K562 (cell line): Measurements from ENCODE around the gene SNIP1. TPM values are rescaled to one million over a fixed set of nuclear protein-coding genes. Genes with fewer than 3 reads are reported as not detected.

Source experiments
- IRF2 ChIP-seq: sonication (generic); formaldehyde crosslinking; IDR thresholded peaks from 2 replicates; pipeline ENCODE4 v1.8.1; 2022; ENCODE audit warnings: mild to moderate bottlenecking, missing genetic modification reagents
- KLF10 ChIP-seq: fragments of 250-450 bp; sonication (Bioruptor Pico); IDR thresholded peaks from 2 replicates; pipeline ENCODE4 v1.6.1; 2021; ENCODE audit warnings: matching md5 sums
- MCM3 ChIP-seq: fragments of 450-650 bp; IDR thresholded peaks from 2 replicates; pipeline ENCODE4 v1.6.1; 2016
- MTA3 ChIP-seq: fragments of 450-650 bp; formaldehyde crosslinking; IDR thresholded peaks from 2 replicates; pipeline ENCODE4 v1.6.1; 2017; ENCODE audit warnings: mild to moderate bottlenecking, borderline replicate concordance
- NR4A1 ChIP-seq, 2 experiments: fragments of 250-450 bp in 1 of 2; fragments of 450-650 bp in 1 of 2; sonication (Bioruptor Pico) in 1 of 2; IDR thresholded peaks; 2 replicates each; pipeline versions ENCODE4 v1.4.0 to v1.6.1; 2016 to 2020; ENCODE audit warnings: mild to moderate bottlenecking in 2 of 2, missing compliant biosample characterization in 1 of 2, missing genetic modification characterization in 1 of 2, moderate library complexity in 1 of 2
- RHOXF2B ChIP-seq: fragments of 250-450 bp; sonication (Bioruptor Pico); conservative IDR thresholded peaks from 2 replicates; pipeline ENCODE4 v1.5.1; 2021
- TCF3 ChIP-seq: sonication (generic); formaldehyde crosslinking; IDR thresholded peaks from 2 replicates; pipeline ENCODE4 v1.4.0; 2020; ENCODE audit warnings: mild to moderate bottlenecking, missing genetic modification reagents
- TEAD2 ChIP-seq: fragments of 450-650 bp; IDR thresholded peaks from 2 replicates; pipeline ENCODE4 v1.6.1; 2016; ENCODE audit warnings: missing genetic modification characterization, control low read depth, missing compliant biosample characterization
- ZKSCAN1 ChIP-seq: fragments of 150-350 bp; IDR thresholded peaks from 2 replicates; pipeline ENCODE4 v1.6.1; 2016; ENCODE audit warnings: low read depth, low read length
- ZNF584 ChIP-seq: fragments of 200-800 bp; sonication (Bioruptor generic); IDR thresholded peaks from 2 replicates; pipeline ENCODE4 v1.6.1; 2016; ENCODE audit warnings: low read depth, mild to moderate bottlenecking, missing genetic modification characterization, missing compliant biosample characterization
- ZNF764 ChIP-seq: fragments of 250-450 bp; sonication (Bioruptor Pico); IDR thresholded peaks from 2 replicates; pipeline ENCODE4 v1.4.0; 2020; ENCODE audit warnings: low read depth, mild to moderate bottlenecking, moderate library complexity
- polyA plus RNA-seq, 8 experiments: library from polyadenylated mRNA; depleted of rRNA in 4 of 8; stranded (reverse) in 5 of 8; unstranded in 3 of 8; fragments of >200 nt; fragmentation: Nextera tagmentation in 2 of 8; fragmentation: Illumina TruSeq in 1 of 8; extraction: Ambion mirVana in 2 of 8; extraction: Trizol in 1 of 8; gene quantifications; 2 replicates each; pipeline versions ENCODE4 v1.2.1 to v1.2.3, GENCODE V29; 2011 to 2014; ENCODE audit warnings: inconsistent platforms in 1 of 8, missing spikeins in 1 of 8
- total RNA-seq, 7 experiments: library from RNA; depleted of rRNA in 6 of 7; stranded (reverse); fragments of >200 nt in 6 of 7; fragmentation: Illumina TruSeq in 2 of 7; extraction: Trizol in 2 of 7; gene quantifications; 2 replicates each; pipeline versions ENCODE4 v1.2.1 to v1.2.3, GENCODE V29; 2011 to 2021; ENCODE audit warnings: low replicate concordance in 1 of 7
- TF ChIP-seq, protein P1 (sequence below): fragments of 250-450 bp; sonication (Bioruptor Pico); IDR thresholded peaks from 2 replicates; pipeline ENCODE4 v1.5.0; 2021
- TF ChIP-seq, protein P2 (sequence below): fragments of 250-450 bp; sonication (Bioruptor Pico); IDR thresholded peaks from 2 replicates; pipeline ENCODE4 v1.8.0; 2021; ENCODE audit warnings: mild to moderate bottlenecking, moderate library complexity
- TF ChIP-seq, protein P3 (sequence below): fragments of 450-650 bp; IDR thresholded peaks from 2 replicates; pipeline ENCODE4 v1.7.1; 2018; ENCODE audit warnings: mild to moderate bottlenecking, low read depth; ENCODE audit not compliant: partially characterized antibody
- TF ChIP-seq, protein P4 (sequence below): conservative IDR thresholded peaks from 2 replicates; pipeline ENCODE4 v1.6.1; 2011; ENCODE audit warnings: low read depth, mild to moderate bottlenecking, low read length; ENCODE audit not compliant: control insufficient read depth
- TF ChIP-seq, protein P5 (sequence below): fragments of 200-800 bp; sonication (Bioruptor generic); IDR thresholded peaks from 2 replicates; pipeline ENCODE4 v1.6.1; 2017; ENCODE audit warnings: missing genetic modification characterization, missing compliant biosample characterization
- TF ChIP-seq, protein P6 (sequence below), 2 experiments: fragments of 450-650 bp in 1 of 2; sonication (generic) in 1 of 2; formaldehyde crosslinking in 1 of 2; IDR thresholded peaks in 1 of 2; conservative IDR thresholded peaks in 1 of 2; 2 replicates each; pipeline versions ENCODE4 v1.6.1 to v1.8.1; 2016 to 2023; ENCODE audit warnings: mild to moderate bottlenecking in 2 of 2, moderate library complexity in 2 of 2, inconsistent platforms in 1 of 2, missing genetic modification reagents in 1 of 2

SNIP1 gene
- total and polyA plus RNA-seq, 9 of the 15 experiments (the other 6 are each of a cell fraction or from before 2014, with no cell fraction given): 2.9 to 25.9 (median 14.6) TPM

DNA sequence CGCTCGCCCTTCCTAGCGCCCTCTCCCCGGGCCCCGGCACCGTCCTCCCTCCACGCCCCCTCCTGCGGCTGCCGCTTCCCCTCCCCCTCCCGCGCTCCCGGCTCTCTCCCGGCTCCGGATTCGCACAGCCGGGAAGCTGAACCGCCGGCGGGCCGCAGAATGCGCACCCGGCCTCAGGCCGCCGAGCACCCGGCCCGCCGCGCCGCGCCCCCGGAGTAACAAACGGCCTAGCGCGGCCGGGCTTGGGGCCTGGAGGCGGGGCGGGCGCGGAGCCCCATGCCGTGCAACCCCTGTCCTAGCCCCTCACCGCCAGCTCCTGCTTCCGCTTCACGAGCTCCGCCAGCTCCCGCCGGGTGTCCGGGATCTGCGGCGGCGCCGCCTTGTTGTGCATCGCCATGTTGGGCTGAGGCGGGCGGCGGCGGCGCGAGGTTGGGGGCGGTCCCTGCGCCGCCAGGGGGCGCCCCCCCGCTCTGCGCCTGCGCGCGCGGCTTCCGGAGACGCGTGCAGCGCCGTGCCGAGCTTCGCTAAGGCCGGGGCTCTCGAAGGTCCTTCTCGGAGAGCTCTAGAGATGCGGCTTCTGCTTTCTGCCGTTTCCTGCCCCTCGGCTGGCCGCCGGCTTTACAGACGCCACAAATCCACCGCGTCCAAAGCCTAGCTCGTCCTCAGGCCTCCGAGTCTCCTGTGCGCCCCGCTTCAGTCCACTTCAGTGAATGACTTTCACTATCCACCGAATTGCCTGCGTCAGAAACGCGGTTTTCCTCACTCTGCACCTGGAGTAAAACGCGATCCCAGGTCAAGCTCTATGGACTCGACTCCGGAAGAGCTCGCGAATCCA is 39.5 kb downstream of the SNIP1 start, which contains the start of gene MEAF6 (continued):
- TF ChIP-seq, protein P1, sequence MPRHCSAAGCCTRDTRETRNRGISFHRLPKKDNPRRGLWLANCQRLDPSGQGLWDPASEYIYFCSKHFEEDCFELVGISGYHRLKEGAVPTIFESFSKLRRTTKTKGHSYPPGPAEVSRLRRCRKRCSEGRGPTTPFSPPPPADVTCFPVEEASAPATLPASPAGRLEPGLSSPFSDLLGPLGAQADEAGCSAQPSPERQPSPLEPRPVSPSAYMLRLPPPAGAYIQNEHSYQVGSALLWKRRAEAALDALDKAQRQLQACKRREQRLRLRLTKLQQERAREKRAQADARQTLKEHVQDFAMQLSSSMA (CRISPR knock-in tag): no peak
- TF ChIP-seq, protein P2, sequence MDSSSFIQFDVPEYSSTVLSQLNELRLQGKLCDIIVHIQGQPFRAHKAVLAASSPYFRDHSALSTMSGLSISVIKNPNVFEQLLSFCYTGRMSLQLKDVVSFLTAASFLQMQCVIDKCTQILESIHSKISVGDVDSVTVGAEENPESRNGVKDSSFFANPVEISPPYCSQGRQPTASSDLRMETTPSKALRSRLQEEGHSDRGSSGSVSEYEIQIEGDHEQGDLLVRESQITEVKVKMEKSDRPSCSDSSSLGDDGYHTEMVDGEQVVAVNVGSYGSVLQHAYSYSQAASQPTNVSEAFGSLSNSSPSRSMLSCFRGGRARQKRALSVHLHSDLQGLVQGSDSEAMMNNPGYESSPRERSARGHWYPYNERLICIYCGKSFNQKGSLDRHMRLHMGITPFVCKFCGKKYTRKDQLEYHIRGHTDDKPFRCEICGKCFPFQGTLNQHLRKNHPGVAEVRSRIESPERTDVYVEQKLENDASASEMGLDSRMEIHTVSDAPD (CRISPR knock-in tag): no peak
- TF ChIP-seq, protein P3, sequence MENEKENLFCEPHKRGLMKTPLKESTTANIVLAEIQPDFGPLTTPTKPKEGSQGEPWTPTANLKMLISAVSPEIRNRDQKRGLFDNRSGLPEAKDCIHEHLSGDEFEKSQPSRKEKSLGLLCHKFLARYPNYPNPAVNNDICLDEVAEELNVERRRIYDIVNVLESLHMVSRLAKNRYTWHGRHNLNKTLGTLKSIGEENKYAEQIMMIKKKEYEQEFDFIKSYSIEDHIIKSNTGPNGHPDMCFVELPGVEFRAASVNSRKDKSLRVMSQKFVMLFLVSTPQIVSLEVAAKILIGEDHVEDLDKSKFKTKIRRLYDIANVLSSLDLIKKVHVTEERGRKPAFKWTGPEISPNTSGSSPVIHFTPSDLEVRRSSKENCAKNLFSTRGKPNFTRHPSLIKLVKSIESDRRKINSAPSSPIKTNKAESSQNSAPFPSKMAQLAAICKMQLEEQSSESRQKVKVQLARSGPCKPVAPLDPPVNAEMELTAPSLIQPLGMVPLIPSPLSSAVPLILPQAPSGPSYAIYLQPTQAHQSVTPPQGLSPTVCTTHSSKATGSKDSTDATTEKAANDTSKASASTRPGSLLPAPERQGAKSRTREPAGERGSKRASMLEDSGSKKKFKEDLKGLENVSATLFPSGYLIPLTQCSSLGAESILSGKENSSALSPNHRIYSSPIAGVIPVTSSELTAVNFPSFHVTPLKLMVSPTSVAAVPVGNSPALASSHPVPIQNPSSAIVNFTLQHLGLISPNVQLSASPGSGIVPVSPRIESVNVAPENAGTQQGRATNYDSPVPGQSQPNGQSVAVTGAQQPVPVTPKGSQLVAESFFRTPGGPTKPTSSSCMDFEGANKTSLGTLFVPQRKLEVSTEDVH: no peak
- TF ChIP-seq MCM3 (no peak), ZKSCAN1 (peak; percentile 46), ZNF764 (no peak), IRF2 (CRISPR knock-in tag) (no peak), MTA3 (peak; percentile 86; the same call in 1 of the 2 replicates), TEAD2 (tag) (no peak), RHOXF2B (CRISPR knock-in tag) (no peak), NR4A1 (CRISPR knock-in tag; IDR thresholded peaks at IDR 0.05) (0 out of 2 replicates have a peak, but pooled peaks have one; percentile 68), NR4A1 (tag; IDR thresholded peaks at IDR 0.05) (peak; percentile 87), TCF3 (0 out of 2 replicates have a peak, but pooled peaks have one; percentile 16), ZNF584 (CRISPR knock-in tag) (no peak), KLF10 (CRISPR knock-in tag) (no peak)
- TF ChIP-seq, protein P4, sequence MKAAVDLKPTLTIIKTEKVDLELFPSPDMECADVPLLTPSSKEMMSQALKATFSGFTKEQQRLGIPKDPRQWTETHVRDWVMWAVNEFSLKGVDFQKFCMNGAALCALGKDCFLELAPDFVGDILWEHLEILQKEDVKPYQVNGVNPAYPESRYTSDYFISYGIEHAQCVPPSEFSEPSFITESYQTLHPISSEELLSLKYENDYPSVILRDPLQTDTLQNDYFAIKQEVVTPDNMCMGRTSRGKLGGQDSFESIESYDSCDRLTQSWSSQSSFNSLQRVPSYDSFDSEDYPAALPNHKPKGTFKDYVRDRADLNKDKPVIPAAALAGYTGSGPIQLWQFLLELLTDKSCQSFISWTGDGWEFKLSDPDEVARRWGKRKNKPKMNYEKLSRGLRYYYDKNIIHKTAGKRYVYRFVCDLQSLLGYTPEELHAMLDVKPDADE: peak; percentile 80; the same call in 1 of the 2 replicates
- TF ChIP-seq, protein P5, sequence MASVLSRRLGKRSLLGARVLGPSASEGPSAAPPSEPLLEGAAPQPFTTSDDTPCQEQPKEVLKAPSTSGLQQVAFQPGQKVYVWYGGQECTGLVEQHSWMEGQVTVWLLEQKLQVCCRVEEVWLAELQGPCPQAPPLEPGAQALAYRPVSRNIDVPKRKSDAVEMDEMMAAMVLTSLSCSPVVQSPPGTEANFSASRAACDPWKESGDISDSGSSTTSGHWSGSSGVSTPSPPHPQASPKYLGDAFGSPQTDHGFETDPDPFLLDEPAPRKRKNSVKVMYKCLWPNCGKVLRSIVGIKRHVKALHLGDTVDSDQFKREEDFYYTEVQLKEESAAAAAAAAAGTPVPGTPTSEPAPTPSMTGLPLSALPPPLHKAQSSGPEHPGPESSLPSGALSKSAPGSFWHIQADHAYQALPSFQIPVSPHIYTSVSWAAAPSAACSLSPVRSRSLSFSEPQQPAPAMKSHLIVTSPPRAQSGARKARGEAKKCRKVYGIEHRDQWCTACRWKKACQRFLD (CRISPR knock-in tag): peak; percentile 74; the same call in 1 of the 2 replicates
- TF ChIP-seq, protein P6, sequence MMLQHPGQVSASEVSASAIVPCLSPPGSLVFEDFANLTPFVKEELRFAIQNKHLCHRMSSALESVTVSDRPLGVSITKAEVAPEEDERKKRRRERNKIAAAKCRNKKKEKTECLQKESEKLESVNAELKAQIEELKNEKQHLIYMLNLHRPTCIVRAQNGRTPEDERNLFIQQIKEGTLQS (IDR thresholded peaks at IDR 0.05): no peak
- TF ChIP-seq, protein P6 (CRISPR knock-in tag; conservative IDR thresholded peaks at IDR 0.05): peak; percentile 18; the same call in 1 of the 2 replicates
